ENCODE results near the gene ZNF76. TPM values are rescaled to one million over a fixed set of nuclear protein-coding genes. Genes with fewer than 3 reads are reported as not detected.

The ZNF76 gene
- total and polyA plus RNA-seq, 9 of the 15 experiments (the other 6 are each of a cell fraction or from before 2014, with no cell fraction given), result 1.2 to 17.8 (median 10.7) TPM

GRCh38 chr6:35297601-35298481, 38.3 kb downstream of the ZNF76 start, which contains the start of gene DEF6 (continued):
- TF ChIP-seq CUX1 (CRISPR knock-in tag; IDR thresholded peaks at IDR 0.05) (no peak), XRCC4 (IDR thresholded peaks at IDR 0.05; ENCODE audit: extremely low read depth, insufficient read depth, insufficient read length) (no peak), ZNF445 (CRISPR knock-in tag; IDR thresholded peaks at IDR 0.05; ENCODE audit: low read depth) (no peak), MED1 (CRISPR knock-in tag; IDR thresholded peaks at IDR 0.05; ENCODE audit: borderline replicate concordance) (no peak), ZNF263 (CRISPR knock-in tag; IDR thresholded peaks at IDR 0.05; ENCODE audit: borderline replicate concordance) (peak; percentile 67), DPF2 (IDR thresholded peaks at IDR 0.05) (no peak), GATAD2A (IDR thresholded peaks at IDR 0.05) (no peak), GTF2A2 (tag; IDR thresholded peaks at IDR 0.05) (no peak), ZBTB43 (CRISPR knock-in tag; IDR thresholded peaks at IDR 0.05) (no peak), THRA (IDR thresholded peaks at IDR 0.05) (no peak), TAF15 (IDR thresholded peaks at IDR 0.05; ENCODE audit: low read depth, low read length) (no peak), TSHZ1 (CRISPR knock-in tag; IDR thresholded peaks at IDR 0.05) (0 out of 2 replicates have a peak, but pooled peaks have one; percentile 22), MTF1 (CRISPR knock-in tag; IDR thresholded peaks at IDR 0.05; ENCODE audit: borderline replicate concordance) (no peak), MAZ (CRISPR knock-in tag; conservative IDR thresholded peaks at IDR 0.05 in 1 of 2, IDR thresholded peaks at IDR 0.05 in 1 of 2) (peak; percentile 83 to 94; a peak in 3 of 4 replicates)

Measured in K562 (cell line).